Ovary (tissue), 9 donors: Measurements from ENCODE around the gene TMEM63B. TPM values are rescaled to one million over a fixed set of nuclear protein-coding genes. Genes with fewer than 3 reads are reported as not detected.

Experiments
- DNase-seq, 5 donors: peaks; one replicate each; pipeline ENCODE4 v3.0.0-alpha.2; 2019 to 2020
- H3K27ac ChIP-seq, 2 donors: fragments of 200-600 bp; one replicate each; pipeline versions ENCODE4 v1.5.1 to v1.8.0; 2019 to 2022
- H3K27me3 ChIP-seq: fragments of 200-600 bp; one replicate; pipeline ENCODE4 v1.8.0; 2022
- H3K36me3 ChIP-seq: fragments of 200-600 bp; sonication (generic); one replicate; pipeline ENCODE4 v1.5.1; 2019
- H3K4me1 ChIP-seq: one replicate; pipeline ENCODE4 v1.8.1; 2013; ENCODE audit warnings: mild to moderate bottlenecking, moderate library complexity; ENCODE audit not compliant: insufficient read depth
- H3K4me3 ChIP-seq: fragments of 200-600 bp; sonication (generic); one replicate; pipeline ENCODE4 v1.5.1; 2017
- H3K9me3 ChIP-seq, 2 donors: fragments of 200-600 bp in 1 of 2; sonication (generic) in 1 of 2; one replicate each; pipeline versions ENCODE4 v1.5.1 to v1.8.1; 2013 to 2019; ENCODE audit warnings: mild to moderate bottlenecking in 1 of 2, moderate library complexity in 1 of 2
- CTCF ChIP-seq, 3 donors: fragments of 450-650 bp in 2 of 3; fragments of 200-600 bp in 1 of 3; IDR thresholded peaks; one replicate each; pipeline versions ENCODE4 v1.5.1 to v1.8.0; 2016 to 2022; ENCODE audit warnings: antibody characterized with exemption in 3 of 3, mild to moderate bottlenecking in 1 of 3
- EP300 ChIP-seq: sonication (generic); formaldehyde crosslinking; IDR thresholded peaks from one replicate; pipeline ENCODE4 v1.6.1; 2017; ENCODE audit warnings: antibody characterized with exemption
- POLR2A ChIP-seq: fragments of 450-650 bp; IDR thresholded peaks from one replicate; pipeline ENCODE4 v1.6.1; 2017; ENCODE audit warnings: antibody characterized with exemption, mild to moderate bottlenecking, moderate library complexity
- WGBS, 3 donors: extraction: QIAGEN DNeasy Blood & Tissue Kit in 1 of 3; methylation state at CpG; one replicate each; pipeline versions ENCODE4 v1.1.5 to v1.1.7; 2013 to 2017; 5-methylcytosine and 5-hydroxymethylcytosine counted together
- intact Hi-C, 4 donors: fragments of 100-400 bp; cut with DNase I; formaldehyde crosslinking; loops; one replicate each; pipeline versions ENCODE4 v1.11.0 to v1.15.1; 2022 to 2023
- polyA plus RNA-seq, 2 donors: library from polyadenylated mRNA; stranded (reverse); fragments of 200-250 nt in 1 of 2; fragments of 350-450 nt in 1 of 2; fragmentation: Illumina TruSeq in 1 of 2; extraction: RNeasy Lipid Tissue Mini Kit (QIAGEN cat#74804) in 1 of 2; gene quantifications; one replicate each; pipeline ENCODE4 v1.2.3, GENCODE V29; 2013 to 2014
- total RNA-seq, 7 donors: library from RNA; depleted of rRNA in 2 of 7; stranded (reverse); fragments of >200 nt in 2 of 7; fragmentation: NEBNext Ultra II Directional in 3 of 7; extraction: Animal tissue kit (Norgen Biotek cat#: 25700) in 3 of 7; gene quantifications; one replicate each; pipeline versions ENCODE4 v1.1.0 to v1.2.4, GENCODE V29; 2016 to 2023
- donor health status: DM: no; HTN: no; CAD: no; lungs with moderate emphysema.
- donor health status: DM: no; HTN: no; CAD: no.
- donor health status: Bipolar disorder and iron deficiency.
- donor health status: DM: yes; HTN: yes; CAD: no.
- donor health status: DM: no; HTN: no; CAD: no.
- donor health status: DM: yes; HTN: yes; CAD: no.

TMEM63B gene
- total and polyA plus RNA-seq, 9 donors: 7.5 to 25.7 (median 16.5) TPM

GRCh38 chr6:44201638-44202303 lies 74.4 kb downstream of the TMEM63B start:
- TF ChIP-seq EP300: no peak
- 85 to 90% (median 87%) methylated on average over 11 of the region's 11 CpGs for WGBS, 3 donors
- H3K27me3 ChIP-seq: no peaks in the 10 kb centered on the region
- intact Hi-C loops: no loop called here
- no peak overlapping the region for H3K4me3 ChIP-seq
- H3K9me3 ChIP-seq: no peaks in the 10 kb centered on the region
- no peaks in the 10 kb centered on the region for H3K36me3 ChIP-seq
- DNase-seq: no peak
- peaks cover 2% of the 10 kb centered on the region for H3K4me1 ChIP-seq
- no peak overlapping the region for H3K27ac ChIP-seq

GRCh38 chr6:44202332-44202971 lies 75.1 kb downstream of the TMEM63B start:
- WGBS, 3 donors: 82 to 92% (median 88%) methylated on average over 4 of the region's 4 CpGs
- H3K9me3 ChIP-seq: no peaks in the 10 kb centered on the region
- DNase-seq: no peak
- H3K4me1 ChIP-seq: peaks cover 2% of the 10 kb centered on the region
- intact Hi-C loops: no loop called here
- TF ChIP-seq EP300: no peak
- no peak for TF ChIP-seq CTCF (IDR thresholded peaks at IDR 0.05)
- no peak for TF ChIP-seq POLR2A
- no peak overlapping the region for H3K4me3 ChIP-seq
- no peaks in the 10 kb centered on the region for H3K36me3 ChIP-seq
- no peak overlapping the region for H3K27ac ChIP-seq
- H3K27me3 ChIP-seq: no peaks in the 10 kb centered on the region

GRCh38 chr6:44202972-44203750 lies 75.8 kb downstream of the TMEM63B start:
- H3K4me1 ChIP-seq: peaks cover 2% of the 10 kb centered on the region
- H3K36me3 ChIP-seq: no peaks in the 10 kb centered on the region
- no peak overlapping the region for H3K4me3 ChIP-seq
- H3K27ac ChIP-seq: no peak overlapping the region
- no peaks in the 10 kb centered on the region for H3K9me3 ChIP-seq
- intact Hi-C loops: no loop called here
- TF ChIP-seq CTCF (IDR thresholded peaks at IDR 0.05) (no peak), POLR2A (no peak), EP300 (no peak)
- DNase-seq: no peak
- H3K27me3 ChIP-seq: no peaks in the 10 kb centered on the region
- 52 to 76% (median 54%) methylated on average over 11 of the region's 11 CpGs for WGBS, 3 donors

- Histone ChIP-seq H3K27me3 (no peaks in the 10 kb centered on the region), H3K4me3 (no peak overlapping the region), H3K36me3 (no peaks in the 10 kb centered on the region), H3K9me3 (no peaks in the 10 kb centered on the region), H3K4me1 (peaks cover 2% of the 10 kb centered on the region), H3K27ac (no peak overlapping the region)
- DNase-seq: no peak
- 94 to 96% (median 95%) methylated on average over 6 of the region's 6 CpGs for WGBS, 3 donors
- TF ChIP-seq EP300: no peak
- TF ChIP-seq POLR2A: no peak
- TF ChIP-seq CTCF (IDR thresholded peaks at IDR 0.05): no peak
- intact Hi-C loops: no loop called here
These were observed 76.6 kb downstream of the TMEM63B start for GRCh38 chr6:44203955-44204354.

Other genes starting within 250 kb of the TMEM63B start
- 10 to 100 TPM; 21.5 to 35.9 (median 24.9) TPM for gene MRPL14, start 102 bp upstream of the TMEM63B start, total RNA-seq
- gene MRPL14, start 102 bp upstream of the TMEM63B start, polyA plus RNA-seq: 10 to 100 TPM; 20.8 to 23.3 TPM
- gene CAPN11, start 31.3 kb downstream of the TMEM63B start, total RNA-seq: under 1 TPM in 3 of 7 donors, not detected in 4; 0.18 to 0.22 (median 0.20) TPM
- under 1 TPM; 0.17 to 0.38 TPM for gene CAPN11, start 31.3 kb downstream of the TMEM63B start, polyA plus RNA-seq
- gene MYMX, start 89.4 kb downstream of the TMEM63B start, total RNA-seq: under 1 TPM in 2 of 7 donors, not detected in 5; 0.43 to 0.50 TPM
- gene MYMX, start 89.4 kb downstream of the TMEM63B start, polyA plus RNA-seq: under 1 TPM; 0.40 to 0.42 TPM
- gene SLC29A1, start 96.0 kb downstream of the TMEM63B start, total RNA-seq: 10 to 100 TPM; 11.2 to 35.4 (median 30.2) TPM
- gene SLC29A1, start 96.0 kb downstream of the TMEM63B start, polyA plus RNA-seq: 10 to 100 TPM; 24.8 to 54.0 TPM
- 1,000 to 10,000 TPM in 6 of 7 donors, 100 to 1,000 TPM in 1; 820 to 1,796 (median 1,051) TPM for gene HSP90AB1, start 119.5 kb downstream of the TMEM63B start, total RNA-seq
- gene HSP90AB1, start 119.5 kb downstream of the TMEM63B start, polyA plus RNA-seq: 1,000 to 10,000 TPM in 1 of 2 donors, 100 to 1,000 TPM in 1; 972 to 1,905 TPM
- 10 to 100 TPM; 19.7 to 41.0 (median 29.7) TPM for gene SLC35B2, start 130.0 kb downstream of the TMEM63B start, total RNA-seq
- 10 to 100 TPM; 21.0 to 23.9 TPM for gene SLC35B2, start 130.0 kb downstream of the TMEM63B start, polyA plus RNA-seq
- gene NFKBIE, start 138.0 kb downstream of the TMEM63B start, total RNA-seq: 10 to 100 TPM in 2 of 7 donors, 1 to 10 TPM in 5; 2.8 to 93.6 (median 4.9) TPM
- gene NFKBIE, start 138.0 kb downstream of the TMEM63B start, polyA plus RNA-seq: 1 to 10 TPM; 2.7 to 6.8 TPM
- under 1 TPM in 4 of 7 donors, not detected in 3; under 0.01 to 0.12 (median 0.05) TPM for gene TMEM151B, start 142.9 kb downstream of the TMEM63B start, total RNA-seq
- gene TMEM151B, start 142.9 kb downstream of the TMEM63B start, polyA plus RNA-seq: under 1 TPM in 1 of 2 donors, not detected in 1; 0.04 TPM
- gene AARS2, start 185.8 kb downstream of the TMEM63B start, total RNA-seq: 10 to 100 TPM in 6 of 7 donors, 1 to 10 TPM in 1; 9.2 to 15.5 (median 14.2) TPM
- gene AARS2, start 185.8 kb downstream of the TMEM63B start, polyA plus RNA-seq: 1 to 10 TPM; 3.0 to 6.9 TPM
- 1 to 10 TPM in 1 of 7 donors, under 1 TPM in 2, not detected in 4; 0.25 to 1.4 (median 0.28) TPM for gene SPATS1, start 215.1 kb downstream of the TMEM63B start, total RNA-seq
- gene SPATS1, start 215.1 kb downstream of the TMEM63B start, polyA plus RNA-seq: not detected